ENCODE measurements around the gene C12orf57. TPM values are rescaled to one million over a fixed set of nuclear protein-coding genes. Genes with fewer than 3 reads are reported as not detected.
A peak's percentile ranks its signal among the peaks of the same experiment; 100 is the strongest.

C12orf57 gene
- polyA plus RNA-seq, 2 of the 4 experiments (the other 2 are of a cell fraction), result 261 to 466 TPM

GRCh38 chr12:6934110-6934509 is 9.7 kb upstream of the C12orf57 start:
- ATAC-seq, result no peak
- H3K4me2 ChIP-seq, result no peak overlapping the region
- POLR2A ChIA-PET, result interaction anchor here (0.8 to 1.1 kb wide), 2 partner anchors 10 kb away, joined by 3 to 5 read pairs; partner anchors contain the start of genes C12orf57 and RNU7-1
- H3K27ac ChIP-seq, result peak overlapping the region in 1 of 2 experiments; percentile 21; a peak in 1 of 6 replicates
- peaks cover 62% of the 10 kb centered on the region for H3K4me1 ChIP-seq
- H3K4me3 ChIP-seq, result no peak overlapping the region
- 51% methylated on average over 8 of the region's 8 CpGs for WGBS (ENCODE audit: missing lambda C conversion rate)
- no peak for DNase-seq (ENCODE audit: low read depth in 1 of 2, low spot score in 1 of 2)
- no peak for FAIRE-seq
- no peak for TF ChIP-seq POLR2A (IDR thresholded peaks at IDR 0.05; ENCODE audit: low read length)
- TF ChIP-seq SMC3 (IDR thresholded peaks at IDR 0.05), result no peak
- TF ChIP-seq RAD21 (conservative IDR thresholded peaks at IDR 0.05 in 1 of 2, IDR thresholded peaks at IDR 0.05 in 1 of 2), result no peak
- TF ChIP-seq KDM1A (IDR thresholded peaks at IDR 0.05; ENCODE audit: low read depth), result no peak
- TF ChIP-seq MYC (IDR thresholded peaks at IDR 0.05; ENCODE audit: borderline replicate concordance, low read length), result no peak
- no peak for TF ChIP-seq CTCF (IDR thresholded peaks at IDR 0.05)
- TF ChIP-seq ATOH8 (CRISPR knock-in tag; IDR thresholded peaks at IDR 0.05; ENCODE audit: low read depth), result no peak
- TF ChIP-seq HOXA7 (CRISPR knock-in tag; IDR thresholded peaks at IDR 0.05), result no peak
- no peak for TF ChIP-seq HMGXB4 (CRISPR knock-in tag; IDR thresholded peaks at IDR 0.05; ENCODE audit: borderline replicate concordance)
- no peak for TF ChIP-seq ZSCAN20 (CRISPR knock-in tag; IDR thresholded peaks at IDR 0.05)
- TF ChIP-seq EP300 (IDR thresholded peaks at IDR 0.05), result no peak
- TF ChIP-seq KDM5A (IDR thresholded peaks at IDR 0.05), result no peak
- no peak for TF ChIP-seq CHD2 (IDR thresholded peaks at IDR 0.05; ENCODE audit: low read length, partially characterized antibody)
- no peak for TF ChIP-seq NFE2L2 (conservative IDR thresholded peaks at IDR 0.05; ENCODE audit: low read length)
- no peak for TF ChIP-seq ZNF302 (CRISPR knock-in tag; IDR thresholded peaks at IDR 0.05)
- no peak for TF ChIP-seq ELK1 (IDR thresholded peaks at IDR 0.05; ENCODE audit: low read depth, low read length)
- no peaks in the 10 kb centered on the region for H3K9me3 ChIP-seq
- CTCF ChIA-PET, result interaction anchor here (0.6 to 22.6 kb wide), 5 partner anchors 6 to 81 kb away, joined by 3 to 370 read pairs (median 183); partner anchors contain the start of genes ATN1, C12orf57, PTPN6 and RNU7-1

GRCh38 chr12:6935371-6936193 is 8.2 kb upstream of the C12orf57 start:
- POLR2A ChIA-PET, result interaction anchor here (0.6 to 3.8 kb wide), 2 partner anchors 7 to 10 kb away, joined by 3 to 44 read pairs; partner anchors contain the start of gene ATN1
- no peak for ATAC-seq
- Histone ChIP-seq H3K27ac (peak overlapping the region in 1 of 2 experiments; percentile 14; a peak in 2 of 6 replicates), H3K9me3 (no peaks in the 10 kb centered on the region), H3K4me1 (peaks cover 49% of the 10 kb centered on the region), H3K4me2 (no peak overlapping the region), H3K4me3 (no peak overlapping the region)
- FAIRE-seq, result no peak
- 86% methylated on average over 14 of the region's 14 CpGs for WGBS (ENCODE audit: missing lambda C conversion rate)
- TF ChIP-seq FOXS1 (CRISPR knock-in tag; IDR thresholded peaks at IDR 0.05) (no peak), RAD21 (conservative IDR thresholded peaks at IDR 0.05 in 1 of 2, IDR thresholded peaks at IDR 0.05 in 1 of 2) (no peak), RCOR1 (IDR thresholded peaks at IDR 0.05; ENCODE audit: low read depth, low read length) (no peak), JUNB (IDR thresholded peaks at IDR 0.05) (no peak), USF2 (IDR thresholded peaks at IDR 0.05) (no peak), HOXB5 (CRISPR knock-in tag; IDR thresholded peaks at IDR 0.05) (no peak), CBX8 (IDR thresholded peaks at IDR 0.05) (no peak), NR3C1 (IDR thresholded peaks at IDR 0.05) (no peak), NPAS2 (CRISPR knock-in tag; IDR thresholded peaks at IDR 0.05; ENCODE audit: borderline replicate concordance) (no peak), HOXB13 (CRISPR knock-in tag; IDR thresholded peaks at IDR 0.05; ENCODE audit: low read depth) (no peak), CHD2 (IDR thresholded peaks at IDR 0.05; ENCODE audit: low read length, partially characterized antibody) (no peak)
- no peak for DNase-seq (ENCODE audit: low read depth in 1 of 2, low spot score in 1 of 2)
- CTCF ChIA-PET, result interaction anchor here (1.4 to 22.6 kb wide), 5 partner anchors 7 to 72 kb away, joined by 4 to 370 read pairs (median 183); partner anchors contain the start of genes ATN1, C12orf57, PTPN6 and RNU7-1

Data from A549 (cell line).